Pancreas (tissue), 10 donors: ENCODE data around the gene LRMDA. TPM values are rescaled to one million over a fixed set of nuclear protein-coding genes. Genes with fewer than 3 reads are reported as not detected.

Experiments used
- ATAC-seq, 4 donors: fragments of 200-7000 bp; cut with Tn5 transposase; one replicate each; pipeline versions ENCODE4 v1.8.0 to v1.9.1; 2020; ENCODE audit warnings: mild to moderate bottlenecking in 4 of 4, moderate library complexity in 4 of 4
- DNase-seq, 6 donors: peaks; one replicate each; pipeline ENCODE4 v3.0.0-alpha.2; 2020
- FAIRE-seq: peaks from 2 replicates; lab custom pipeline; 2012; peaks lifted over from hg19 to GRCh38; lab: Jason Lieb, UNC
- H3K27ac ChIP-seq, 4 donors: fragments of 200-600 bp; sonication (generic); 1 replicate in 3 of 4; 2 replicates in 1 of 4; pipeline versions ENCODE4 v1.5.0 to v1.8.0; 2020
- H3K27me3 ChIP-seq, 4 donors: fragments of 200-600 bp; one replicate each; pipeline ENCODE4 v1.8.0; 2021
- H3K36me3 ChIP-seq, 3 donors: fragments of 200-600 bp; sonication (generic) in 1 of 3; one replicate each; pipeline versions ENCODE4 v1.5.0 to v1.8.0; 2020 to 2021
- H3K4me1 ChIP-seq, 3 donors: fragments of 200-600 bp; one replicate each; pipeline ENCODE4 v1.8.0; 2021
- H3K4me3 ChIP-seq, 4 donors: fragments of 200-600 bp; sonication (generic) in 2 of 4; one replicate each; pipeline versions ENCODE4 v1.5.0 to v1.8.0; 2020 to 2021
- H3K9me3 ChIP-seq, 4 donors: fragments of 200-600 bp; one replicate each; pipeline ENCODE4 v1.8.0; 2021
- CTCF ChIP-seq, 4 donors: fragments of 200-600 bp; sonication (generic) in 3 of 4; IDR thresholded peaks; one replicate each; pipeline versions ENCODE4 v1.5.0 to v1.8.0; 2021; ENCODE audit warnings: antibody characterized with exemption in 4 of 4
- WGBS, 2 donors: extraction: QIAGEN DNeasy Blood & Tissue Kit; methylation state at CpG; one replicate each; pipeline ENCODE4 v1.1.7; 2013; 5-methylcytosine and 5-hydroxymethylcytosine counted together
- intact Hi-C, 3 donors: fragments of 100-400 bp; cut with DNase I; formaldehyde crosslinking; loops; one replicate each; pipeline versions ENCODE4 v1.11.1 to v1.14.2; 2022
- polyA plus RNA-seq, 2 donors: library from polyadenylated mRNA; stranded (reverse); fragments of 200-250 nt; gene quantifications; one replicate each; pipeline ENCODE4 v1.2.3, GENCODE V29; 2013
- total RNA-seq, 6 donors: library from RNA; stranded (reverse); fragmentation: NEBNext Ultra II Directional in 4 of 6; extraction: Animal tissue kit (Norgen Biotek cat#: 25700) in 4 of 6; gene quantifications; one replicate each; pipeline versions ENCODE4 v1.2.1 to v1.2.4, GENCODE V29; 2021 to 2023
- donor health status: healthy with polysubstance abuse.
- donor health status: DM: no; HTN: no; CAD: no; lungs with moderate emphysema.
- donor health status: DM: no; HTN: no; CAD: no.
- donor health status: control.
- donor health status: control.
- donor health status: Bipolar disorder and iron deficiency.
- donor health status: DM: yes; HTN: yes; CAD: no.
- donor health status: DM: no; HTN: no; CAD: no.
- donor health status: DM: no; HTN: no; CAD: no.
- donor health status: DM: yes; HTN: yes; CAD: no.

The LRMDA gene
- total and polyA plus RNA-seq, 8 donors = 4.6 to 21.2 (median 13.4) TPM

DNA sequence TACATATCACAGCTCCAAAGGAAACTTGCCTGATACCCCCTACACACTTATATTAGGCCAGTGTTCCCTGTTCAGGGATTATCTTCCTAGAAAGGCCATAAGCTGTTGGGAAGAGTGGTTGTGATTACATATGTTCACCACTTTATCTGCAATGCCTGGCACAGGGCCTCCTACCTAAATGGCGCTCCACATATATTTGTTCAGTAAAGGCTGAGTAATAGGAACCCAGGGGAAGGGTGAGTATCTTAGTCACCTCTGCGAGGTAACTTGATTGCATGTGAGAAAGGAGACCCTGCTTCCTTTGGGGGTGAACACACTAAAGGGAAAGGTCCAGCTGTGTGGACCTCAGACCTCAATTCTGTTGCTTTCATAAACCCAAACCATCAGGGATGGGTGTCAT is 896.0 kb downstream of the LRMDA start:
- TF ChIP-seq CTCF (IDR thresholded peaks at IDR 0.05) = no peak
- Histone ChIP-seq H3K9me3 (no peaks in the 10 kb centered on the region), H3K4me1 (no peaks in the 10 kb centered on the region), H3K4me3 (no peak overlapping the region), H3K36me3 (no peaks in the 10 kb centered on the region), H3K27me3 (no peaks in the 10 kb centered on the region), H3K27ac (no peak overlapping the region)
- WGBS, 2 donors = 92 to 95% methylated on average over 2 of the region's 2 CpGs
- FAIRE-seq = no peak
- intact Hi-C loops = no loop called here
- ATAC-seq = no peak
- DNase-seq = no peak

- Histone ChIP-seq H3K4me3 (no peak overlapping the region), H3K27me3 (no peaks in the 10 kb centered on the region), H3K4me1 (no peaks in the 10 kb centered on the region), H3K36me3 (no peaks in the 10 kb centered on the region), H3K9me3 (no peaks in the 10 kb centered on the region), H3K27ac (no peak overlapping the region)
- TF ChIP-seq CTCF (IDR thresholded peaks at IDR 0.05) = no peak
- ATAC-seq = no peak
- no peak for FAIRE-seq
- intact Hi-C loops = no loop called here
- 69 to 79% methylated on average over 2 of the region's 2 CpGs for WGBS, 2 donors
- no peak for DNase-seq
These were observed 896.9 kb downstream of the LRMDA start for GRCh38 chr10:76328348-76328747.

DNA sequence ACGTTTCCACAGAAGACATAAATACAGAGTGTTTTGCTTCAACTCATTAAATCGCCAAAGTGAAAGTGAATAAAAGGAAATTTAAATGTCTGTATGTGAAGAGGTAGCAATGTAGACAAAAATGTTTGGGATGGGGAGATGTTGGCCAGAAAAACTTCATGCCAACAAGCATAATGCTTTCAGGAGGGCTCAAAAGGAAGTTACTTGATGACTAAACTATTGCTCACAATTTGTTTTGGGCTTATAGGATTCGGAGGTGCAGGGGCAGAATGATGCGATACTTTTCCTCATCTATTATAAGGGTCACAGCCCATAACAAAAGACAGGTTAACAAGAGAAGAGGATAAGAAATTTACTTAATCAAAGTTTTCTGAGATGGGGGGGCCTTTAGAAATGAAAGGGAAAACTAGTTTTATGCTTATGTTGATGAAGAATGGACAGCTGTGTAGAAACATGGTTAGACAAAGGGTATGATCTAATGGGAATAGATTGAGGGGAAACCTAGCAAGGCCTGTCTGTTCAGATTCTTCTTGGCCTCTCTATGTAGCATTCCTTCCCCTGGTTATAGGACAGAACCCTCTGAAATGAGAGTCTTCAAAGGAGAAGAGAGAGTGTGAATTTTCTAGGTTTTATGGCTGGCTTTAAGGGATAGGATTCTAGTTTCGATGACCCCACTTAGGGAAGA is 898.6 kb downstream of the LRMDA start:
- no peaks in the 10 kb centered on the region for H3K27me3 ChIP-seq
- ATAC-seq (no peak), DNase-seq (no peak), FAIRE-seq (no peak)
- no peak overlapping the region for H3K4me3 ChIP-seq
- H3K9me3 ChIP-seq = no peaks in the 10 kb centered on the region
- H3K36me3 ChIP-seq = no peaks in the 10 kb centered on the region
- intact Hi-C loops = no loop called here
- WGBS, 2 donors = 90 to 96% methylated on average over 5 of the region's 5 CpGs
- no peaks in the 10 kb centered on the region for H3K4me1 ChIP-seq
- no peak overlapping the region for H3K27ac ChIP-seq
- no peak for TF ChIP-seq CTCF (IDR thresholded peaks at IDR 0.05)

- H3K27ac ChIP-seq = no peak overlapping the region
- FAIRE-seq (no peak), DNase-seq (no peak), ATAC-seq (no peak)
- peaks cover 0 to 4% (median 0%) of the 10 kb centered on the region in 3 donors for H3K4me1 ChIP-seq
- H3K4me3 ChIP-seq = no peak overlapping the region
- 91 to 92% methylated on average over 4 of the region's 4 CpGs for WGBS, 2 donors
- H3K27me3 ChIP-seq = no peaks in the 10 kb centered on the region
- no peaks in the 10 kb centered on the region for H3K9me3 ChIP-seq
- no peaks in the 10 kb centered on the region for H3K36me3 ChIP-seq
- TF ChIP-seq CTCF (IDR thresholded peaks at IDR 0.05) = no peak
- intact Hi-C loops = no loop called here
These were observed 900.3 kb downstream of the LRMDA start for GRCh38 chr10:76331742-76332141.

- Histone ChIP-seq H3K9me3 (no peaks in the 10 kb centered on the region), H3K4me3 (no peak overlapping the region), H3K27ac (no peak overlapping the region), H3K36me3 (no peaks in the 10 kb centered on the region), H3K4me1 (peaks cover 0 to 4% (median 0%) of the 10 kb centered on the region in 3 donors), H3K27me3 (no peaks in the 10 kb centered on the region)
- 93 to 96% methylated on average over 2 of the region's 2 CpGs for WGBS, 2 donors
- DNase-seq (no peak), FAIRE-seq (no peak), ATAC-seq (no peak)
- no peak for TF ChIP-seq CTCF (IDR thresholded peaks at IDR 0.05)
- intact Hi-C loops = no loop called here
These were observed 901.9 kb downstream of the LRMDA start for GRCh38 chr10:76333326-76333725.
